GM20431 (cell line): ENCODE measurements around the gene RAB3GAP2.
"Not testable (repeated sequence)": the region's sequence is repeated elsewhere in the genome, so short reads cannot be mapped to it uniquely, and the experiment has no call there.

Experiments
- in situ Hi-C: fragments of 300-500 bp; cut with MseI, MboI; formaldehyde crosslinking; loops from one replicate; pipeline ENCODE4 v1.15.0; 2020; ENCODE audit warnings: low sequenced_read_pairs; ENCODE audit not compliant: unreplicated experiment

RAB3GAP2 gene

DNA sequence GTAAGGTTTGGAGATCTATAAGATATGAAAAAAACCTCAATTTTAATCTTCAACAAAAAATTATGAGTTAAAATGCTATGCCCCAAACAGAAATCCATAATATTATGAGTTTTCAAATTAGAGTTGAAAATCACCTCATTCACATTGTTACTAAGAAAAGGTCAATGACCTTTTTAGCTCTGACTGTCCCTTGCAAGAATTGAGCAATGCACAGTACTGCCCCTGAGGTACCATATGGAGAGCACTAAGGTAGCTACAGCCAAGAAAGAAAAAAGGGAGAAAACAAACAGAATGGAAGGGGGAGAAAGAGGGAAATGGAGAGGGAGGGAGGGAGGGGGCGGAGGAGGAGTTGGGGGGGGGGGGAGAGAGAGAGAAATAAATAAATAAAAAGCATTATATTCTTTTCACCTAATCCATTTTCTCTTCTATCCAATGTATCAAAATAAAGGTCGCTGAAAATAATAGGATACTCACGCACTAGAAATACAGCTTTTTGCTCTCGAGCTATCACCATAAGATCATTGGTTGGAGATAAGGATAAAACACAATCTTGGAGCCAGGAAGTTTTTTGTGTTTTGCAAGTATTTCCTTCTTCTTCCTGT is 58.8 kb downstream of the RAB3GAP2 start:
- in situ Hi-C loops = no loop called here

GRCh38 chr1:220207411-220207810 is 64.8 kb downstream of the RAB3GAP2 start:
- in situ Hi-C loops = no loop called here

DNA sequence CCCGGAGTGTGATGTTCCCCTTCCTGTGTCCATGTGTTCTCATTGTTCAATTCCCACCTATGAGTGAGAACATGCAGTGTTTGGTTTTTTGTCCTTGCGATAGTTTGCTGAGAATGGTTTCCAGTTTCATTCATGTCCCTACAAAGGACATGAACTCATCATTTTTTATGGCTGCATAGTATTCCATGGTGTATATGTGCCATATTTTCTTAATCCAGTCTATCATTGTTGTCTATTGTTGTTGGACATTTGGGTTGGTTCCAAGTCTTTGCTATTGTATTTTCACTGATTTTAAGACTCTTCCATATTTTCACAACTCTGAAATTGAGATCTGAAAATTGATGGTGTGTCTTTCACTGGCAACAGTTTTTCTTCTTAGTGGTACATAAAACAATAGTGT is 67.5 kb downstream of the RAB3GAP2 start:
- in situ Hi-C loops = not testable (repeated sequence)

DNA sequence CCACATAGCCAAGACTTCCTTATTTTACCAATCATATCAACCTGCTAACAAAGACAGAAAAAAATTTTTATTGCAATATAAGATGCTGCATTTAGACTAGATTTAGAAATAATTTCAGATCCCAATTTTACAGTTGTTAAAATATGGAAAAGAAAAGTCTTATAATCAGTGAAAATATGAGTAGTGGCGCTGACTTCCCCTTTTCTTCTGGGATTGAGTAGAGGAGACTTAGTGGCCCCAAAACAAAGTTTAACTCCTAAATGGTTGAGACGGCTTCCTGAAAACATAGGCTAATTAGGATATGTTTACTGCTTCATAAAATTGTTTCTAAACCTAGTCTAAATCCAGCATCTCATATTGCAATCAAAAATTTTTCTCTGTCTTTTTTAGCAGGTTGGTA is 68.4 kb downstream of the RAB3GAP2 start:
- in situ Hi-C loops = no loop called here

DNA sequence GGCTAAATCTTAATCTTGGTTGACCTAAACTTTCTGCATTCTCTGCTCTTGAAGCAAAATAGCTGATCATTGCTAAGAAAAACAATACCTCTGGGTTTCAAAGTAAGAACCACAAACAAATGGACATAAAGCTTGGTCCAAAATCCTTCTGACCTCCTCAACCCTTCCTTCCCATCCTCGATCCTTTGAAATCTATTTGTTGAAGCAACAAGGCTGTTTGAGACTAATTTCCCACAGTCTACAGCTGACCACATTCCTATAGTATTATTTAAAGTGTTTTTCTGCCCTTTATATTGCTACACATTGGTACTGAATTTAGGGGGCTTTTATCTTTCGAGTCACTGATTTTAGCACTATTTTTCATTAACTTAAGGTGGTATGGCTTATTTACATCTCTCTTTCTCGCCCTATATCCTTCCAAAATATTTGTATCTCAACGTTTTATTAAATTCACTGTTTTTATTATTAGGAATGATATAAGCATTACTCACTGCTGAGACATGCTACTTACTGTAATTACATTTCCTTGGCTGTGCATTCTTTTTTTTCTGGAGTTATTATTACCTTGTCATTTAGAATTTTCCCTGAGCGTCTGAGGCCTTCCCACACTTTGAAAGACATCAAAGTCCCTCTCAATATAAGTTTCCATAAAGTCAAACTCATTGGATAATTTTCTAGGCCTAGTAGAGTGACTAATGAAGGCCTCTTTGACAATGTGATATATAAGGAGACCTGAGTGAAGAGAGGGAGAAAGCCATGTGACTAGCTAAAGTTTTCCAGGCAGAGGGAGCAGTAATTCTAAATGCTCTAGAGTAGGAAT is 73.9 kb downstream of the RAB3GAP2 start:
- in situ Hi-C loops = no loop called here

- in situ Hi-C loops = no loop called here
Measured at GRCh38 chr1:220195701-220196100, 76.6 kb downstream of the RAB3GAP2 start.

GRCh38 chr1:220189750-220190347 is 82.4 kb downstream of the RAB3GAP2 start:
- in situ Hi-C loops = no loop called here

DNA sequence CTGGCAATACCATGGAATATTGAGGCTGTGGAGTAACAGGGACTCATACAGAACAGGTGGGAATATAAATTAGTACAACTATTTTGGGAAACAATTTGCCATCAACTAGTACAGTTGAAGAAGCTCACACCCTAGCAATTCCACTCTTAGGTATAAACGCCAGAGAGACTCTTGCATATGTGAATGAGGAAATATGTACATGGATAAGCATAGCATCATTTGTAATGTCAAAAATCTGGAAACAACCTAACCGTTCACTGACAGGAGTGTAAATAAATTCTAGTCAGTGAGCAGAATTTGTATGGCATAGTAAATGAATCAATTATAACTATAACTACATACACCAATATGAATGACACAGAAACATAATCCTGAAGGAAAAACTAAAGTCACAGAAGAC is 83.7 kb downstream of the RAB3GAP2 start:
- in situ Hi-C loops = no loop called here

DNA sequence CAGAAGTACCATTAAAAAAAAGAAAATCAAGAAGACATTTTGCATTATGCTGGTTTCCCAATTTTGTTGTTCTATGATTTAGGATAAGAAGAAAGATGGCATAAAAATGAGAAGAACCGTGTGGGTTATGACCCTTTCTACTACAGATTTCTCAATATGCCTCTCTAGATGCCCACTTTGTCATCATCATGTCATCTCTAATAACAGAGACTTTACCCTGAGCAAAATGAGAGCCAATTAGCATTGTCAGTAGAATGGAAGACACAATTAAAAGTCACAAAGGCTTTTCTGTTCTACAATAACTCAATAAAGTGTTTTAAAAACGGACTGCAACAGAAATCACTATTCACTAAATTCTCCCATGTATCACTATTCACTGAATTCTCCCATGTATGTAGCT is 85.5 kb downstream of the RAB3GAP2 start:
- in situ Hi-C loops = no loop called here

- in situ Hi-C loops = no loop called here
Measured at GRCh38 chr1:220184506-220184905, 87.7 kb downstream of the RAB3GAP2 start.

DNA sequence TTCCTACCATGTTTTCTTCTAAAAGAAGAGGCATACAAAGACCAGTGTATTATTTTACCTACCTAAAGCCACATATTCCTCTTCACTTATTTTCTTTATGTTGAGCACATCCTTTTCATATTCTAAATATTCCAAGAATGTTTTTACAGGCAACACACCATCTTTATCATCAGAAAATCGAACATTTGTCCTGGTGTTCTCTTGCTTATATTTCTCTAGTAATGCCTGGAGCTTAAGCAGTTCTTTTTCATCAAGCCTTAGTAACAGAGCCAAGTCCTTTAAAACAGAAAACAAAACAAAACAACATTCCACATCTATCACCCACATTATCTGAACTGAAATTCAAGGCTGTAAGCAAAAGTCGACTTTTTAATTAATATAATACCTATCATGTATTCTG is 89.6 kb downstream of the RAB3GAP2 start:
- in situ Hi-C loops = no loop called here

DNA sequence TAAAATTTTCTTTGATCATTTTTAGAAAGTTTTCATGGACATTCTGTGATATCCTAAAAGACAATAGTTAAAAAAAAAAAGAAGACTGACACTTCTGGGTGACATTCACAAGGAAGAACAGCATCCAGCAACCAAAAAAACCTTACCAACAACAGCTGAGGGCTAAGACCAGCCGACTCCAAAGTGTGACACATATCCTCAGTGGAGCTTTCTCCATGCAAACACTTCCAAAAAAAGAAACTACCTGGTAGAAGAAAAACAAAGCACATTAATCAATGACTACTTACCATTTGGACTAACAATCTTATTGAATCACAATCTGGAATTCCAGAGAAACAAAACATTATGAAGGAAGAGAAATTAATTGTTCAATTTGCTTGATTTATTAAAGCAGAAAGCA is 90.1 kb downstream of the RAB3GAP2 start:
- in situ Hi-C loops = no loop called here

GRCh38 chr1:220176540-220176939 is 95.7 kb downstream of the RAB3GAP2 start:
- in situ Hi-C loops = no loop called here

DNA sequence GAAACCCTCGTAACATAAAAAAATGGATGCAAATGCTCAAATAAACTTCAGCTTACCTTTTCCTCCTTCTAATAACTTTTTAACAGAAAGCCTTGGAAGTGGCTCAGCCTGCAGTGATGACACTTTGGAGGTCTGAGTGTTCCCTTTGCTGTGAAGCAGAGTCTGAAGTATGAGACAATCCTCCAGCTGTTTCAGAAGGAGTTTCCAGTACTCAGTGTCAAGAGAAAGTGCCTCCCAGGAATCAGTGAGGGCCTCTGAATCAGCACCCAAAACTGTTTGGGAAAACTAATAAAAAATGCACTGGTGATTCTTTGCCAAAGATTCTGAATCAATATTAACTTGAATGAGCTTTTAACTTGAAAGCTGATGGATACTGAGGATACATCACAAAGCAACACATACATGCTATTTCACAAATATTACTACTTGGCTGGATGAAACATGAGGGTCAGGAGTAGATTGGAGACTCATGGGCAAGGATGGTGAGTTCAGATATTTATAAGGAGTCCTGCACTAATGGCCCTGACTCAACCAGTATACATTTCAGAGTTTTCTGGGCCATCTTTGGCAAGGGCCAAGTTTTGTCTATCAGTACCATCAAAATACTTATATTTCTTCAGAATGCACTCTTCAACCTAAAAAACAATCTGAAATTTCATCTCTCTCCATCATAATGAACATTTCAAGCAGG is 101.3 kb downstream of the RAB3GAP2 start:
- in situ Hi-C loops = no loop called here

DNA sequence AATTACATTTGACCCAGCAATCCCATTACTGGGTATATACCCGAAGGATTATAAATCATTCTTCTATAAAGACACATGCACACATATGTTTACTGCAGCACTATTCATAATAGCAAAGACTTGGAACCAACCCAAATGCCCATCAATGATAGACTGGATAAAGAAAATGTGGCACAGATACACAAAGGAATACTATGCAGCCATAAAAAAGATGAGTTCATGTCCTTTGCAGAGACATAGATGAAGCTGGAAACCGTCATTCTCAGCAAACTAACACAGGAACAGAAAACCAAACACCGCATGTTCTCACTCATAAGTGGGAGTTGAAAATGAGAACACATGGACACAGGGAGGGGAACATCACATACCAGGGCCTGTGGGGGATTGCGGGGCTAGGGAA is 102.4 kb downstream of the RAB3GAP2 start:
- in situ Hi-C loops = not testable (repeated sequence)

- in situ Hi-C loops = no loop called here
Measured at GRCh38 chr1:220166853-220167252, 105.4 kb downstream of the RAB3GAP2 start.

- in situ Hi-C loops = no loop called here
Measured at GRCh38 chr1:220164517-220164916, 107.7 kb downstream of the RAB3GAP2 start.

GRCh38 chr1:220164116-220164515 is 108.1 kb downstream of the RAB3GAP2 start:
- in situ Hi-C loops = no loop called here

DNA sequence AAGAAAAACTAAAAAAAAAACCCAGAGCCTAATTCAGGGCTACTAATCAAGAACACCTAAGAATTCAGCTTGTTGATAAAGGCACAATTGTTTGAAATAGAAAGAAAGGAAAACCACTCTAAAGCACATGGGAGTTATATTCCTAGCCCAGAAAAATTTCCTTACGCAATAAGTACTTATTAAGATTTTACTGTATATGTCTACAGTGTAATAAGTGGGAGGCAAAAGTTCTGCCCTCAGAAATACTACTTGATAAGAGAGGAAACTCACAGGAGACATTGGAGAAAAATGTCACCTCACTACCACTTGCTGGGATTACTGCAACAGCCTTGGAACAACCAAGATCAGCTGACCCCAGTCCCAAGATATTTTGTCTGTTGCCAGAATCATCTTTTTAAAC is 112.2 kb downstream of the RAB3GAP2 start:
- in situ Hi-C loops = no loop called here

DNA sequence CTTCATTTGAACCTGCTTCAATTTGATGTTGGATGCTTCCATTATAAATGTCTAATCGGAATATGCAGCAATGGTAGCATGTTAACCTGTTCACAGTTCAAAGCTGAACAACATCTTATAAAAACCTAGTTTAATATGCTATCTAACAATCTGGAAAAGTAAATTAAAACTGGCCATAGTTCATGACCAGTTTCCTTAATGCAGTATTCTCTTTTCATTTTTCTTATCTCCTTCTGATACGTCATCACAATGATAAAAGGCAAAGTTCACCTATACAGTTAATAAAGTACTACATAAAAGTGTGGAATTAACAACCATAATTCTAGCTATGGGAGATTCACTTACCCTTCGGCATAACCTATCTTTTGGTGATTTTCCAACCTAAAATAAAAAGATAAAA is 113.2 kb downstream of the RAB3GAP2 start:
- in situ Hi-C loops = no loop called here

- in situ Hi-C loops = not testable (repeated sequence)
Measured at GRCh38 chr1:220158530-220158929, 113.7 kb downstream of the RAB3GAP2 start.
